ENCODE data around the gene CAMK2A.
"Not testable (repeated sequence)": the region's sequence is repeated elsewhere in the genome, so short reads cannot be mapped to it uniquely, and the experiment has no call there.

Gene CAMK2A

DNA sequence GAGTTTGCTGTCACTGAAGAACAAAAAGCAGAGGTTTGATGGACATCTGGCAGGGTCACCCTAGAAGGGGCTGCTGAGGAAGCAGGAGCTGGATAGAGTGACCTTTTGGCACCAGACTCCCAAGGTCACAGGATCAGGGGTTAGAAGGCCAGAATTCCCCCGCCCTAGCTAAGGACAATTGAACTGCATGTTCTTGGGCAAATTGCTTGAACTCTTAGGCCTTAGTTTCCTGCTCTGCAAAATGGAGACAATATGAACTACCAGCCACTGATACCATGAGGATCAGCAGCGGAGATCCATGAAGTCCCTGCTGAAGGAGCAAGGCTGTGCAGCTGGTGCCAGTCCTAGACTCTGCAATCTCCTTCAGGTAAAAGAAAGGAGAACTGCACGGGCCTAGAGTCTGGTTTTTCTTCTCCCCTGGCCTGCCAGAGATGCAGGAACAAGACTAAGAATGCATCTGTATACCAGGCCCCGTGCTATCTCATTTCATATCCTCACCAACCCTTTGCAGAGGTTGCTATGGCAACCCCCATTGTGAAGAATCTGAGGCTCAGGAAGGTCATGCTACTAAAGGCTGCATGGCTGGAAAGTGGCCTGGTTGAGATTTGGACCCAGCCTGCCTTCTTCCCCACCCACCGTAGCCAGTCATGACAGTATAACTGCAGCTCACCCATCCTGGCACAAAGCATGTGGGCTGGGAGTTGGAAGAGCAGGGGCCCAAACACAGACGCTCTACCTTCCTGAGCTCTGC is 33.7 kb downstream of the CAMK2A start:
- DNase-seq (ENCODE audit: low read depth in 2 of 2), result no peak

DNA sequence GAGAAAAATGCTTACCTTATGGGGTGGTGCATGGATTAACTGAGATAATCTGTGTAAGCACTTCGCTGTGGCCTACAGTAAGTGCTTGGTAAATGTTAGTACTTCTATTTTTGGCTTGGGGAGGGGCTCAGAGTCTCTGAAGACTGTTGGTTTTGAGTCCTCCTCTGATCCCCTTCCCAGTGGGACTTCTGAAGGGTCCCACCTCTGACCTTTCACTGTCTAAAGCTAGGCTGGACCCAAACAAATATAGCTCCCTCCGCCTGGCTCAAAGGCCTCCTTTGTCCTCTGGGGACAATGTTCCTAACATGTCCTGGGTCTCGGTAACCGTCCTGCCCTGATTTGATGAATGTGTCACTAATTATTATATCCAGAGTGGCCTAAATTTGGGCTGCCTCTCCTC is 34.8 kb downstream of the CAMK2A start:
- no peak for DNase-seq (ENCODE audit: low read depth in 2 of 2)

DNA sequence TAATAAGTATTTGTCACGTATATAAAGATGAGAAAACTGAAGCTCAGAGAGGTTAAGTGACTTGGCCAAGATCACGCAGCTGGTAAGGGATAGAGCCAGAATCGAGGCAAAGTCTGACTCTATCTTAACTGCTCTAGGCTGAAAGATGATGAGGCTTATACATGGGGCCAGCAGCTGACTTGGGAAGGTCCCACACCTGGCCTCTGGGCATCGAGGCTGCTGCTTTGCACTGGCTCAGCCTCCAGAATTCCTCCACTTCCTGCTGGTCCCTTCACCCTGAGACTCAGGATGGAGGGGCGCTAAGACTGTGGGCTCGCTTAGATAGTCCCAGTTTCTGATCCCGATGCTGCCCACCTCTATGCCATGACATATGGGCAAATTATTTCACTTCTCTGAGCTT is 35.2 kb downstream of the CAMK2A start:
- DNase-seq (ENCODE audit: low read depth in 2 of 2), result no peak

DNA sequence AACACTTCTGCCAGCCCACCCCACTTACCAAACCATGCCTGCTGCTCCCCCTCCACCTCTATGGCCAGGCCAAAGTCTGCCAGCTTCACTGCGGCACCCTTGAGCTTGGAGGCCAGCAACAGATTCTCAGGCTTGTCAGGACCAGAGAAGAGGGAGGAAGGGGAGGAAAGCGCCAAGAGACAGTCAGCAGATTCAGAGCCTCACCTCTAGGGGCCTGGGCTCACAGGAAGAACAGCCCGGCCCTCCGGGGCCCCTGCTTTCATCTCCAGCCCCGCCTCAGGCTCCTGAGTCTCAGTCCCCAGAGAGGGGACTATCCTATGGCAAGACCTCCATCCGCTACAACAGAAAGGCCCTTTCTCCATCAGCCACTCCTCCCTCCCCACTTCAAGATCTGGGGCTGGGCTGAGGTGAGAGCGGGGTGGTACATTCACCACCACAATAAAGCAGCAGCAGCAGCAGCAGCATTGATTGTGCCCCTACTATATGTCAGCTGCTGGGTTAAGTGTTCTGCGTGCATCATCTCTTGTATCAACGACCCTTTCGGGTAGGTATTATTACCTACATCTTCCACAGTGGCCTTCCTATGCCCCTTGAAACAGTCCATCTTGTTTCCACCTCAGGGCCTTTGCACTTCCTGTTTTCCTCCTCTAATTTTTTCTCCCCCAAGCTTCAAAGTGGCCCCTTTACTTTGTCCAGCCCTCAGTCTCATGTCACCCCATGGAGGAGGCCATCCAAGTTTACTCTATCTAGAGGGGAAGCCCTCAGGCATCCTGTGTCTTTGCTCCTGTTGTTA is 36.0 kb downstream of the CAMK2A start:
- DNase-seq (ENCODE audit: low read depth in 2 of 2), result no peak

DNA sequence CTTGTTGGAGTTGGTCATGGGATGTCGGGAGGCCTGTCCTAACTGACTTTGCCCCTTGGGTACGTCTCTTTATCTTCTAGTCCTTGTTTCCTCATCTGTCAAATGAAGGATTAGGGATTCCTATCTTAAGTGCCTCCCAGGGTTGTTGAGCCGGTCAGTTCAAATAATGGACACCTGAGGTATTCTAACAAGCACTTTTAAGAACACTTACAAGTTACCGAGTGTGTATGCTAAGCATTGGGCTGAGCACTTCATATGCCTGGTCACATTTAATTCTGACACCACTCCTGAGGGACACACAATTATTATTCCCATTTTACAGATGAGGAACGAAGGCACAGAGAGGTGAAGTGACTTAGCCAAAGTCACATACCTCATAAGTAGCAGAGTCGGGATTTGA is 37.1 kb downstream of the CAMK2A start:
- DNase-seq (ENCODE audit: low read depth in 2 of 2), result no peak

DNA sequence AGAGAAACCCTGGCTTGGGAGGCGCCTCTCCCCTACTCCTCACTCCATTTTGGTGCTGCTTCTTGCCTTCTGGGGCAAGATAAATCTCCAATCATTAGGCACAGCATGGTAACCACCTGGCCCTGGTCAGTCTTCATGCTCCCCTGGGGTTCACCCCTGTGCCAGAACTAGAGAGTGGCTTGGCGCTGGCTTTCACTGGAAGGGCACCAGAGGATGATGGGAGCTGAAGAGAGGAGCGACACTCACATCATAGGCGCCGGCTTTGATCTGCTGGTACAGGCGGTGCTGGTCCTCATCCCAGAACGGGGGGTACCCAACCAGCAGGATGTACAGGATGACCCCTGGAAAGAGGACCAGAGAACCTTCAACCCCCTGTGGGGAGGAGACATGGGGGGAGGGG is 38.1 kb downstream of the CAMK2A start:
- DNase-seq (ENCODE audit: low read depth in 2 of 2), result no peak

DNA sequence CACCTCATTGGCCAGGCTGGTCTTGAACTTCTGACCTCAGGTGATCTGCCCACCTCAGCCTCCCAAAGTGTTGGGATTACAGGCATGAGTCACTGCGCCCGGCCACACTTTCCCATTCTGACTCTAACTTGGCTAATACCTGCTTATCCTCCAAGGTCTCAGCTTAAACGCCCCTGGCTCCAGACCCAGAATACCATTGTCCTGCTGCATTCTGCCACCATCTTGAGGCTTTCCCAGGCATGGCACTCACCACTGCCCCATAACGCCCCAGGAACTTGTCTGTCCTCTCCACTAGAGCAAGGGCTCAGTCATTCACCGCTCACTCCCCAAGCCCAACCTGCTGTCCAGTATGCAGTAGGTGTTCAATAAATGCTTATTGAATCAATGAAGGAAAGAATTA is 39.8 kb downstream of the CAMK2A start:
- DNase-seq (ENCODE audit: low read depth in 2 of 2), result no peak

DNA sequence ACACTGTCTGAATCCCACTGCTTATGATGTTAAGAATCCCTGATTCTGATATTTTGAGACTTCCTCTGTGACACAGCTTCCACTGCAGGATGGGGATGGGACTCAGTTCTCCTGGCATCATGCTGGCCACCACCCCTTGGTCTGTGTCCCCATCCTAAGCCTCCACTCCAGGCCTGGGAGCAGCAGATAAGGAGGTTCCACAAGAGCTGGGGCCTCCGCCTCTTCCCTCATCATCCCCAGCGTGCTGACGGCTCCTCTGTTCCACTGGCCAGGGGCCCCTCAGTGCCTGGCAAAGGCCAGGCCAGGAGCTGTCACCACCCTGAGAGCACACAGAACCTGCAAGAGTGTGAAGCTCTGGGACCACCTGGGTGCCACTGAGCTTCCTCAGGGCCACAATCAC is 40.6 kb downstream of the CAMK2A start:
- no peak for DNase-seq (ENCODE audit: low read depth in 2 of 2)

DNA sequence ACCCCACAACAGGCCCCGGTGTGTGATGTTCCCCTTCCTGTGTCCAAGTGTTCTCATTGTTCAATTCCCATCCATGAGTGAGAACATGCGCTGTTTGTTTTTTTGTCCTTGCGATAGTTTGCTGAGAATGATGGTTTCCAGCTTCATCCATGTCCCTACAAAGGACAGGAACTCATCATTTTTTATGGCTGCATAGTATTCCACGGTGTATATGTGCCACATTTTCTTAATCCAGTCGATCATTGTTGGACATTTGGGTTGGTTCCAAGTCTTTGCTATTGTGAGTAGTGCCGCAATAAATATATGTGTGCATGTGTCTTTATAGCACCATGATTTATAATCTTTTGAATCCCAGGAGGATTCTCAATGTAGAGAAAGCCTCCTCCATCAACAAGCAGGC is 41.1 kb downstream of the CAMK2A start:
- DNase-seq (ENCODE audit: low read depth in 2 of 2), result not testable (repeated sequence)

DNA sequence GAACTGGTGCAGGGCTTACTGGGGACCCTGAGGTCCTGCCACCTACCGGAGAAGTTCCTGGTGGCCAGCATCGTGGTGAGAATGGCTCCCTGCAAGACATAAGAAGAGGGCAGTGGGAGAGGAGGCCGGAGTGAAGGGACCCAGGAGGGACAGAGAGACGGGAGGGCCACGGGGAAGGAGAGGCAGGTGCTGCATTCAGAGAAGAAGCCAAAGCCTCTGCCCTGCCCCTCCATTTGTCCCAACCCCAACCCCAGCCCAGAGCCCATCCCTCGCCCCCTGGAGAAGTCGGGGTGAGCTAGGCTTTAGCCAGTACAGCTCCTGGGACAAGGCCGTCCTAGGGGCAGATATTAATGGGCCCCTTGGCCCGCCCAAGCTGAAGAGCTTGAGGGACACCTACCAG is 41.8 kb downstream of the CAMK2A start:
- no peak for DNase-seq (ENCODE audit: low read depth in 2 of 2)

DNA sequence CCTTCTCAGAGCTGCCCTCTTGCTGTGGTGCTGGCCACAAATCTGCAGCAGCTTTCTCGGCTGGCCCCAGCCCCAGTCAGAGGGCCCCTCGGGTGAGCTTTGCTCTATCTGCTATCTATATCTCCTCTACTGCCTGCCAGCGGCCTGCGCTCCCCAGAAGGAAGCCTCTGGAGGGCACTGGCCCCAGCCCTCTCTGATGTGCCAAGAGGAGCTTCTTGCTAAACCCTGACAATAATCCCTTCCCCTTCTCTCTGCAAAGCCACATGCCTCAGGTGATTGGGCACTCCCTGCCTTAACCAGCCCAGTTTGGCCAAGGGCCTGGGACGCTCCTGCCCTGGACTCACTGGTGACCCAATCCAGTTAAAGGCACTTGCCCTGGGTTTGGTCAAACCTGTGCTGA is 42.7 kb downstream of the CAMK2A start:
- DNase-seq (ENCODE audit: low read depth in 2 of 2), result no peak

DNA sequence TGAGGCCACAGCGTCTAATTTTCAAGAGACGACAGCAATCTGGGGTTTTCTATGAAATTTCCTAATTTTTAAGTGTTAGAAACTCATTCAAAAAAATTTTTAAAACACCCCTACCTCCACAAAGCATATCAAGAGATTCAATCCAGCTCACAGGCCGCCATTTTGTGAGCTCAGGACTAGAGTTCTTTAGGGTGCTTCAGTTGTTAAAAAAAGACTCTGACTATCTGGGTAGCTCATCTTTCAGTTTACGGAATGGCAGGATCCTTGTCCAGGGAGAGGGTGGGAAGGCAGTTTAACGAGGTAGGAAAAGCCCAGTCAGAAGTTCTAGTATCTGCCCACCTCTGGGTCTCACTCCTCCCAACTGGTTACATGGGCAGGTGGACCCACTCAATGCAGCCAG is 43.1 kb downstream of the CAMK2A start:
- no peak for DNase-seq (ENCODE audit: low read depth in 2 of 2)

DNA sequence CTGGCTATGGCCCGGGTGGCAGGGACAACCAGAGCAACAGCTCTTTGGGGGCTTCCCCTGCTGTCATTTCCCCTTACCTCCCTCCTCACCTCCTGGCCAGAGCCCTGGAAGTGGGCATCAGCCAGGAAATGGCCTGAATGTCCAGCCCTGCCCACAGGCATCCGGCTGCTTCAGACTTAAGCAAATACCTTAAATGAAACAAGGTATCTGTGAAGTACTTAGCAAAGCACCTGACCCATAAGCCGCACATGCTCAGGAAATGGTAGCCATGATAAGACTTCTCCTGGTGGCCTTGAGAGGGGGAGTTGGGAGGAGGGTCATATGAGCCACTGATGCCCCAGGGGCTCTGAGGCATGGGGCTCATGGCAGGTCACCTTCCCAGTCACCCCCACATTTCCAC is 43.8 kb downstream of the CAMK2A start:
- DNase-seq (ENCODE audit: low read depth in 2 of 2), result no peak

DNA sequence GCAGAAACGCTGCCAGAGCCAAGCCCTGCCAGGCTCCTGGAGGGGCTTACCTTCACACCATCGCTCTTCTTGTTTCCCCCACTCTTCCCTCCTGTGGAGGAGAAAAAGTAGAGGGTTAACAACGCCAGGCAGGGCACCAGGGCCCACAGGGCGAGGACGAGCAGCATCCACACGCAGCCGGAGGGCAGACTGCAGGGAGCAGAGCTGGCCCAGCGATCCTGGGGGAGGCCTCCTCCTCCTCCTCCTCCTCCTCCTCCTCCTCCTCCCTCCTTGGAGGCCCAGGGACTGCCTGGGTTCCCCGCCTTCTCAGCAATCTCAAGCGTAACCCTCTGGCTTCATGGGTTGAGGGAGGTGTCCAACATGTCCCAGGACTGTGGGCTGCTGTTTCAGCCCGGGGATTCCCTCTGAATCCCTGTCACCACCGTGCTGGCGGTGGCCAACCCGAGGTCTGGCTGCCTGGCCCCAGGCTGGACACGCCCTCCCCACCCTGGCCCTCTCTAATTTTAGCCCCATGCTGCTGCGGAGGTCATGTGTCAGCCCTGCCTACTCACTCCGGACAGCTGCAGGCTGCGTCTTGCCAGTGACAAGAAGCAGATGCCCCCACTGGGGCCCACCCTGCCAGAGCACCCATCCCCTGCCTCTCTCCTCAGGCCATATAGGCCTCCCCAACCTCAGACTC is 44.3 kb downstream of the CAMK2A start:
- DNase-seq (ENCODE audit: low read depth in 2 of 2), result no peak

DNA sequence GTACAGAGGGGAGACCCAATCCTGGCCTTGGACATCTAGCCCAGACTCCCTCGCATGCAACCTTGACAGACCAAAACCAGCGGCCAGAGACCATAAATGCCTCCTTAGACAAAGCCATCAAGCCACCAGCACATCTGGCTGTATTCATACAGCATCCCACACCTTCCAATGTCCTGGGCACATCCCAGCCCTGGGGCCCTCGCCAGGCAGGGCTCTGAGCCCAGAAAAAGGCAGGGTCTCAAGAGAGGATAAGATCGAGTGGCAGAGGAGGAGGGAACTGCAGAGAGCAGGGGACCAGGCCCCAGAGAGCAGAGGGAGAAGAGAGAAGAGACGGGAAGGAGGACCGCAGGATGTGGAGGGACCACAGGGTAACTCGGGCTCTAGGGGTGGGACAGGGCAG is 45.4 kb downstream of the CAMK2A start:
- no peak for DNase-seq (ENCODE audit: low read depth in 2 of 2)

DNA sequence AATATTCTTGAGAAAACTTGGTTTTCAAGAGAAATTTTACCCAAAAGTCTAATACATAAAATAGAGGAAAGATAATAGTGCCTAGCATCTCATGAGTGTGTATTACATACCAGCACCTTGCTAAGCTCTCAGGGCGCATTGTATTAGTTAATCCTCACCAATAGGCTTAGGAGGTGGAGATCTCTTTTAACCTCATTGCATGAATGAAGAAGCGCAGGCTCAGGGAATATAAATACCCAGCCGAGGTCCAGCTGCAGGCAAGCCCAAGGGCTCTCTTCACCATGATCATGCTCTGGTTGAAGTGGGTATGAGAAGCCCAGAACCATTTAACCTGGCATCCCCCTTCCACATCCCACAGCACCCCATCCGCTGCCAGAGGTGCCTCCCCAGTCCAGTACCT is 46.0 kb downstream of the CAMK2A start:
- no peak for DNase-seq (ENCODE audit: low read depth in 2 of 2)

DNA sequence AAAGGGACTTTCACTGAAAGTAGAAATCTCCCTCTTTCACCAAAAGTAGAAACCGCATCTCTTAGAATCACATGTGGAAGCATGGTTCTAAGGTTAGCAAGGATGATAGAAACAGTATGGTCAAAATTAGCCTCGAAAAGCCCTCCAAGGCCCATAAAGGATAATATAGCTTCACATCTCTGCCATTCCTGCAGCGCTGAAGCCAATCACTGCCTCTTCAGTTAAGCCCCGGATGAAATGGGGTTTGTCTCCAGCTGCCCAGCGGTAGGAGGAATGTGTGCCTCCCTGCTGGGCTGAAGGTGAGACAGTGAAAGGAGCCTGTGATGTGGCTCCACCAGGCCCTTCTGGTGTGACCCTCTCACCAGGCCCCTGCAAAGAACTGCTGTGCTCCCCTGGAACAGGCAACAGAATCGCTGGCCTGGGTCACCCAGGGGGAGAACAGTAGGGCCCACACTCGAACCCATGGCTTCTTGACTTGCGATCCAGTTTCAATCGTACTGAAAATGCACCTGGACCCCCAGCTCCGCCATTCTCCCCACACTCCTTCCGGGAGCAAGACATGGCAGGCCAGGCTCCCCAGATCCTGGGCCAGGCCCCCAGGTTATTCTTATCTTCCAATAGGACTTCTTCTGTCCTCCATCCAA is 47.2 kb downstream of the CAMK2A start:
- DNase-seq (ENCODE audit: low read depth in 2 of 2), result no peak

DNA sequence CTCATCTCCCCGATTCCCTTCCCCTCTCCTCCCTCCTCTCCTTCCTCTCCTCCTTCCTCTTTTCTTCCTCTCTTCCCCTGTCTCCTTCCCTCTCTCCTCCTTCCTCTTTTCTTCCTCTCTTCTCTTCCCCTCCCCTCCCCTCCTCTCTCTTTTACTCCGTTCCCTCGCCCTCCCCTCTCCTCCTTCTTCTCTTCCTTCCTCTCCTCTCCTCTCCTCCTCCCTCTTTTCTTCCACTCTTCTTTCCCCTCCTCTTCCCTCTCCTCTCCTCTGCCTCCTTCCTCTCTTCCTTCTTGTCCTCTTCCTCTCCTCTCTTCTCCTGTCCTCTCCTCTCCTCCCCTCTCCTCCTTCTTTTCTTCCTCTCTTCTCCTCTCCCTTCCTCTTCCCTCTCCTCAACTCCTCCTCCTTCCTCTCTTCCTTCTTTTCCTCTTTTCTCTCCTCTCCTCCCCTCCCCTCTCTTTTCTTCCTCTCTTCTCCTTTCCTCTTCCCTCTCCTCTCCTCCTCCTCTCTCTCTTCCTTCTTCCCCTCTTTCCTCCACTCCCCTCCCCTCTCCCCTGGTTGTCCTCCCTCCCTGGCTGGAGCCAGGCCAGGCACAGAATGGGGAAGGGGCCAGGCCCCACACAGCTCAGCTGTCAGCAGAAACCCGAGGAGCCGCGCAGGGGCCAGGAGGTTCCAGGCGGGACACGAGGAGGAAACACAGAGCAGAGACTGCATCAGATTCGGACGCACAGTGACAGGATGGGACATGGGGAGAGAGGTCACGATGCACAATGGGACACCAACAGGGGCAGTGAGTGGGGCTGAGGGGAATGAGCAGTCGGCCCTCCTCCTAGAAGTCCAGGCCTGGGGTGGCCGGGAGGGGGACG is 48.0 kb downstream of the CAMK2A start:
- no peak for DNase-seq (ENCODE audit: low read depth in 2 of 2)

DNA sequence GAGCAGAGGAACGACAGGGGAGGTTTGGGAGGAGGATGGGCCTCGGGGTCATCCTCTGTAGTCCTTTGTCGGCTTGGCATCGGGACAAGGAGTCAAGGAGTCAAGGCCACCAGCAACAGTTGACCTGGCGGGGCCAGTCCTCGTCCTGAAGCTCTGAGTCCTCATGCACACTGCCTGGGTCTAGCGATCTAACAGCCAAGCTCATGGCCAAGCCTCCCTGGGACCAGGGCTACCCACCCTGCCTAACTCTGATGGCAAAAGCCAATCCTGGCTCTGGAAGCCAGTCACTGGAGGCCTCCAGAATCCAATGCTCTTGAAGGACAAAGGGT is 49.8 kb downstream of the CAMK2A start:
- DNase-seq (ENCODE audit: low read depth in 2 of 2), result no peak

DNA sequence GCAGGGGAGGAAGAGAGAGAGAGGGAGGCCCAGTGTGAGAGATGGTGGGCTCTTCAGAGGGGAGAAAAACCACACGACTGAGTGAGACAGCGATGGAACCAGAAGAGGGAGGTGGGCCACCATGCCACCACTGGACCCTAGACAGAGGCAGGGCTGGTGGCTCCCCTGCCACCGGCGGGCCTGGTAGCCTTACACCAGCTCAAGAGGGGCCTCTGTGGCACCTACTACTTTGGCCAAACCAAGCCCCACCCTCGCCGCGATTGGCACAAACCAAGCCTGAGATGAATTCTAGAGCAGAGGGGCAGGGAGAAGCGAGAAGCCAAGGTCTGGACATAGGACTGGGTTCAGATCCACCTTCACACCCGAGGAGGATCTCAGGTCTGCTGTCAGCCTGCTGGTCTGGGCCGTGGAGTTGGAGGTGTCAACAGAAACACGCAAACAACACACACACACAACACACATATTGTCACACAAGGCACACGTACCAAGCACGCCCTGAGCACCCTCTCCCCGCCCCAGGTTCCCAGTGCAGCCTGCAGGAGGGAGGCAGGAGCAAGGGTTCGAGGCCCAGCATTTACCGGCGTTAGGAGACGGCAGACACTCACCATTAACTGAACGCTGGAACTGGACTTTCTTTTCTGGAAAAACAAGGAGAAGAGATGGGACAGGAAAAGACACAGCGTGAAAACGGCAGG is 50.3 kb downstream of the CAMK2A start:
- DNase-seq (ENCODE audit: low read depth in 2 of 2), result no peak

DNA sequence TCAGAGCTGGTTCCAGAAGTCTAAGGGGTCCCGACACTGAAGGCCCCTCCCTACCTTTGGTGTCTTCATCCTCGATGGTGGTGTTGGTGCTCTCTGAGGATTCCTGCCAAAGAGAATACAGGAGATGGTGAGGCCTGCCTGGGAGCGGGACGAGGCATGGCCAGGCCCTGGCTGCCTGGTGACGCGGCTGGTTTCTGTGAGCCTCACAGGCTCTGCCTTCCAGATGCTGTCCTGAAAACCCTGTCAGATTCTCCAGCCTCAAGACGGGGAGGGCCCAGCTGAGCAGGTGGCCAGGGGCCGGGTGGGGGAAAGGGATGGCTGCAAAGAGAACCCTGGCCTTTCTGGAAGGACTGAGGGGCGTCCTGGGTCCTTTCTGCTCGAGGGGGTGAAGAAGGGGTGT is 50.9 kb downstream of the CAMK2A start:
- DNase-seq (ENCODE audit: low read depth in 2 of 2), result no peak
